Peyer's patch (tissue), 4 donors: Measurements from ENCODE around the gene SF3A2.

Experiments
- CTCF ChIP-seq, 6 experiments: fragments of 450-650 bp in 4 of 6; fragments of 200-600 bp in 2 of 6; sonication (generic) in 1 of 6; IDR thresholded peaks; one replicate each; pipeline ENCODE4 v1.5.1; 2017 to 2019; ENCODE audit warnings: antibody characterized with exemption in 6 of 6, mild to moderate bottlenecking in 3 of 6, moderate library complexity in 1 of 6
- POLR2A ChIP-seq, 2 donors: fragments of 450-650 bp; IDR thresholded peaks; one replicate each; pipeline ENCODE4 v1.5.1; 2017; ENCODE audit warnings: antibody characterized with exemption in 2 of 2, mild to moderate bottlenecking in 2 of 2, moderate library complexity in 2 of 2

GRCh38 chr19:2210206-2210605 is 26.4 kb upstream of the SF3A2 start:
- TF ChIP-seq CTCF (IDR thresholded peaks at IDR 0.05) (no peak), POLR2A (IDR thresholded peaks at IDR 0.05) (no peak)
